NCI-H2196 (cell line): ENCODE measurements around the gene LRP1.

Experiments
- DNase-seq: peaks from one replicate; lab custom pipeline; 2025; ENCODE audit not compliant: unreplicated experiment; lab: John Stamatoyannopoulos, UW

Gene LRP1

GRCh38 chr12:57093415-57094207 lies 34.7 kb upstream of the LRP1 start:
- no peak for DNase-seq

GRCh38 chr12:57094208-57095160 lies 33.8 kb upstream of the LRP1 start:
- DNase-seq: no peak

- no peak for DNase-seq
Measured at GRCh38 chr12:57095440-57095839, 32.8 kb upstream of the LRP1 start.

GRCh38 chr12:57096099-57096572 lies 32.1 kb upstream of the LRP1 start:
- peak; percentile 63 for DNase-seq

GRCh38 chr12:57096748-57097553 lies 31.3 kb upstream of the LRP1 start:
- no peak for DNase-seq

GRCh38 chr12:57097554-57097835 lies 30.8 kb upstream of the LRP1 start:
- DNase-seq: no peak

GRCh38 chr12:57098546-57098945 lies 29.7 kb upstream of the LRP1 start:
- no peak for DNase-seq

- DNase-seq: no peak
Measured at GRCh38 chr12:57099047-57099714, 29.1 kb upstream of the LRP1 start.

- no peak for DNase-seq
Measured at GRCh38 chr12:57099766-57100165, 28.5 kb upstream of the LRP1 start.

- DNase-seq: no peak
Measured at GRCh38 chr12:57101892-57102695, 26.2 kb upstream of the LRP1 start.

GRCh38 chr12:57103856-57104255 lies 24.4 kb upstream of the LRP1 start:
- no peak for DNase-seq

GRCh38 chr12:57104292-57104910 lies 23.9 kb upstream of the LRP1 start:
- DNase-seq: no peak

GRCh38 chr12:57105011-57105753 lies 23.1 kb upstream of the LRP1 start:
- no peak for DNase-seq

- DNase-seq: no peak
Measured at GRCh38 chr12:57106021-57106708, 22.1 kb upstream of the LRP1 start.

GRCh38 chr12:57107456-57108155 lies 20.7 kb upstream of the LRP1 start:
- DNase-seq: no peak

- no peak for DNase-seq
Measured at GRCh38 chr12:57109207-57110103, 18.8 kb upstream of the LRP1 start.
